ENCODE measurements around the gene DMXL2.

- no peak for TF ChIP-seq CTCF (IDR thresholded peaks at IDR 0.05; ENCODE audit: low read depth, low read length)
- no peak for TF ChIP-seq EZH2phosphoT487 (IDR thresholded peaks at IDR 0.05; ENCODE audit: low read depth)
Measured at GRCh38 chr15:51505251-51505650, 117.3 kb downstream of the DMXL2 start.
